Chondrocyte (in vitro differentiated cells): ENCODE results near the gene KLF9. TPM values are rescaled to one million over a fixed set of nuclear protein-coding genes. Genes with fewer than 3 reads are reported as not detected.

Experiments used
- DNase-seq: peaks from one replicate; pipeline ENCODE4 v3.0.0; 2021; ENCODE audit warnings: mixed read lengths, low spot score
- H3K27ac Mint-ChIP-seq: one replicate; pipeline ENCODE4 v1.8.0; 2021; ENCODE audit warnings: mild to moderate bottlenecking, moderate library complexity, mixed read lengths; ENCODE audit not compliant: unreplicated experiment
- H3K27me3 Mint-ChIP-seq: 2 replicates; pipeline ENCODE4 v1.8.0; 2021; ENCODE audit warnings: low read depth, mixed read lengths
- H3K36me3 Mint-ChIP-seq: 2 replicates; pipeline ENCODE4 v1.8.0; 2021; ENCODE audit warnings: low read depth, mixed read lengths
- H3K4me1 Mint-ChIP-seq: 2 replicates; pipeline ENCODE4 v1.8.0; 2021; ENCODE audit warnings: low read depth, mild to moderate bottlenecking, mixed read lengths
- H3K4me3 Mint-ChIP-seq: one replicate; pipeline ENCODE4 v1.8.0; 2021; ENCODE audit warnings: mild to moderate bottlenecking, moderate library complexity, mixed read lengths; ENCODE audit not compliant: unreplicated experiment
- H3K9me3 Mint-ChIP-seq: 2 replicates; pipeline ENCODE4 v1.8.0; 2021; ENCODE audit warnings: low read depth, mixed read lengths
- CTCF ChIP-seq: fragments of 200-600 bp; sonication (generic); IDR thresholded peaks from 2 replicates; pipeline ENCODE4 v1.5.0; 2021; ENCODE audit warnings: antibody characterized with exemption, mild to moderate bottlenecking, moderate library complexity
- total RNA-seq: library from RNA; stranded (reverse); gene quantifications from 3 replicates; pipeline ENCODE4 v1.2.1, GENCODE V29; 2021

KLF9 gene
- total RNA-seq, 1 donor from 2014 or later: 31.0 TPM

GRCh38 chr9:70411930-70412831, 2.3 kb downstream of the KLF9 start:
- H3K36me3 Mint-ChIP-seq: peaks cover 8% of the 10 kb centered on the region
- peaks cover 59% of the 10 kb centered on the region for H3K4me1 Mint-ChIP-seq
- H3K9me3 Mint-ChIP-seq: no peaks in the 10 kb centered on the region
- no peaks in the 10 kb centered on the region for H3K27me3 Mint-ChIP-seq
- peak overlapping the region; percentile 99 for H3K27ac Mint-ChIP-seq
- DNase-seq: no peak
- H3K4me3 Mint-ChIP-seq: peak overlapping the region; percentile 97
- no peak for TF ChIP-seq CTCF

- peaks cover 8% of the 10 kb centered on the region for H3K36me3 Mint-ChIP-seq
- no peaks in the 10 kb centered on the region for H3K9me3 Mint-ChIP-seq
- H3K27ac Mint-ChIP-seq: peak overlapping the region; percentile 99
- no peak for TF ChIP-seq CTCF
- DNase-seq: no peak
- H3K4me3 Mint-ChIP-seq: peak overlapping the region; percentile 97
- peaks cover 65% of the 10 kb centered on the region for H3K4me1 Mint-ChIP-seq
- H3K27me3 Mint-ChIP-seq: no peaks in the 10 kb centered on the region
These were observed 3.1 kb downstream of the KLF9 start for GRCh38 chr9:70411121-70411929.

- TF ChIP-seq CTCF: no peak
- no peak for DNase-seq
- Mint-ChIP-seq H3K36me3 (peaks cover 8% of the 10 kb centered on the region), H3K9me3 (no peaks in the 10 kb centered on the region), H3K27me3 (no peaks in the 10 kb centered on the region), H3K4me3 (peak overlapping the region; percentile 97), H3K4me1 (peaks cover 72% of the 10 kb centered on the region), H3K27ac (peak overlapping the region; percentile 99)
These were observed 4.1 kb downstream of the KLF9 start for GRCh38 chr9:70410368-70410767.

- Mint-ChIP-seq H3K27me3 (no peaks in the 10 kb centered on the region), H3K4me3 (peak overlapping the region; percentile 97), H3K4me1 (peaks cover 73% of the 10 kb centered on the region), H3K27ac (peak overlapping the region; percentile 99), H3K36me3 (peaks cover 8% of the 10 kb centered on the region), H3K9me3 (no peaks in the 10 kb centered on the region)
- no peak for TF ChIP-seq CTCF
- no peak for DNase-seq
These were observed 4.7 kb downstream of the KLF9 start for GRCh38 chr9:70409800-70410199.

GRCh38 chr9:70409280-70409679, 5.2 kb downstream of the KLF9 start:
- H3K4me3 Mint-ChIP-seq: no peak overlapping the region
- peak overlapping the region; percentile 27 for H3K27ac Mint-ChIP-seq
- TF ChIP-seq CTCF: no peak
- peaks cover 8% of the 10 kb centered on the region for H3K36me3 Mint-ChIP-seq
- H3K4me1 Mint-ChIP-seq: peaks cover 70% of the 10 kb centered on the region
- no peak for DNase-seq
- H3K9me3 Mint-ChIP-seq: no peaks in the 10 kb centered on the region
- H3K27me3 Mint-ChIP-seq: no peaks in the 10 kb centered on the region
